Spinal cord (tissue), 10 donors: Measurements from ENCODE around the gene ARFGEF2. TPM values are rescaled to one million over a fixed set of nuclear protein-coding genes. Genes with fewer than 3 reads are reported as not detected.
A peak's percentile ranks its signal among the peaks of the same experiment; 100 is the strongest.

ENCODE experiments used
- DNase-seq, 6 donors: peaks; one replicate each; pipeline versions ENCODE4 v3.0.0 to v3.0.0-alpha.2; 2013 to 2015; ENCODE audit warnings: low spot score in 6 of 6, low read depth in 4 of 6
- H3K27ac ChIP-seq: one replicate; pipeline ENCODE4 v1.5.1; 2013; ENCODE audit warnings: low read depth, low read length, control low read depth
- H3K27me3 ChIP-seq: one replicate; pipeline ENCODE4 v1.6.1; 2013; ENCODE audit warnings: low read length; ENCODE audit not compliant: control insufficient read depth, insufficient read depth
- H3K36me3 ChIP-seq: one replicate; pipeline ENCODE4 v1.6.1; 2013; ENCODE audit warnings: low read length; ENCODE audit not compliant: control insufficient read depth, insufficient read depth
- H3K4me1 ChIP-seq: one replicate; pipeline ENCODE4 v1.6.1; 2013; ENCODE audit warnings: low read length; ENCODE audit not compliant: control insufficient read depth, insufficient read depth
- H3K4me3 ChIP-seq: one replicate; pipeline ENCODE4 v1.5.1; 2013; ENCODE audit warnings: low read depth, low read length, control low read depth
- H3K9me3 ChIP-seq: one replicate; pipeline ENCODE4 v1.6.1; 2013; ENCODE audit warnings: low read length; ENCODE audit not compliant: control insufficient read depth, insufficient read depth
- WGBS: methylation state at CpG from one replicate; pipeline ENCODE4 v1.1.5; 2013; ENCODE audit warnings: missing lambda C conversion rate; ENCODE audit not compliant: insufficient coverage; 5-methylcytosine and 5-hydroxymethylcytosine counted together
- polyA plus RNA-seq, 2 donors: library from polyadenylated mRNA; unstranded; fragments of 120-200 nt; gene quantifications; one replicate each; pipeline ENCODE4 v1.2.1, GENCODE V29; 2013; ENCODE audit not compliant: insufficient read length in 2 of 2
- total RNA-seq, 2 donors: library from RNA; depleted of rRNA in 1 of 2; stranded (reverse); fragments of 120-200 nt in 1 of 2; fragments of >200 nt in 1 of 2; gene quantifications; one replicate each; pipeline versions ENCODE4 v1.2.3 to v1.2.4, GENCODE V29; 2013 to 2014
- donor health status: healthy.

The ARFGEF2 gene
- total and polyA plus RNA-seq, 4 donors, result 13.5 to 45.1 (median 20.4) TPM

- Histone ChIP-seq H3K36me3 (no peaks in the 10 kb centered on the region), H3K9me3 (no peaks in the 10 kb centered on the region), H3K4me1 (peaks cover 21% of the 10 kb centered on the region), H3K4me3 (no peak overlapping the region), H3K27ac (no peak overlapping the region), H3K27me3 (no peaks in the 10 kb centered on the region)
- DNase-seq, result no peak
- no CpG with 5 or more reads among the region's 3 CpGs for WGBS
These were observed 3.2 kb downstream of the ARFGEF2 start for GRCh38 chr20:48924756-48925109.

GRCh38 chr20:48926267-48926666, 4.8 kb downstream of the ARFGEF2 start:
- no peak overlapping the region for H3K27ac ChIP-seq
- DNase-seq, result no peak
- no peak overlapping the region for H3K4me3 ChIP-seq
- WGBS, result 100% methylated on average over 1 of the region's 3 CpGs
- no peaks in the 10 kb centered on the region for H3K36me3 ChIP-seq
- no peaks in the 10 kb centered on the region for H3K27me3 ChIP-seq
- H3K4me1 ChIP-seq, result peaks cover 15% of the 10 kb centered on the region
- no peaks in the 10 kb centered on the region for H3K9me3 ChIP-seq

- Histone ChIP-seq H3K4me1 (peaks cover 15% of the 10 kb centered on the region), H3K27me3 (no peaks in the 10 kb centered on the region), H3K4me3 (no peak overlapping the region), H3K9me3 (no peaks in the 10 kb centered on the region), H3K27ac (no peak overlapping the region), H3K36me3 (no peaks in the 10 kb centered on the region)
- 100% methylated on average over 1 of the region's 3 CpGs for WGBS
- no peak for DNase-seq
These were observed 5.3 kb downstream of the ARFGEF2 start for GRCh38 chr20:48926821-48927220.

GRCh38 chr20:48928832-48929725, 7.6 kb downstream of the ARFGEF2 start:
- DNase-seq, result peak in 3 of 6 donors; percentile 21 to 51 (median 27)
- no peaks in the 10 kb centered on the region for H3K9me3 ChIP-seq
- WGBS, result 92% methylated on average over 1 of the region's 3 CpGs
- no peak overlapping the region for H3K4me3 ChIP-seq
- H3K27ac ChIP-seq, result peak overlapping the region; percentile 18
- H3K36me3 ChIP-seq, result no peaks in the 10 kb centered on the region
- H3K27me3 ChIP-seq, result no peaks in the 10 kb centered on the region
- H3K4me1 ChIP-seq, result peaks cover 8% of the 10 kb centered on the region

- no peak for DNase-seq
- H3K9me3 ChIP-seq, result no peaks in the 10 kb centered on the region
- H3K4me3 ChIP-seq, result no peak overlapping the region
- no peaks in the 10 kb centered on the region for H3K36me3 ChIP-seq
- H3K4me1 ChIP-seq, result peaks cover 8% of the 10 kb centered on the region
- no peak overlapping the region for H3K27ac ChIP-seq
- no peaks in the 10 kb centered on the region for H3K27me3 ChIP-seq
- WGBS, result 79% methylated on average over 2 of the region's 6 CpGs
These were observed 8.5 kb downstream of the ARFGEF2 start for GRCh38 chr20:48930035-48930434.

GRCh38 chr20:48930878-48931277, 9.4 kb downstream of the ARFGEF2 start:
- WGBS, result 94% methylated on average over 7 of the region's 7 CpGs
- no peaks in the 10 kb centered on the region for H3K36me3 ChIP-seq
- no peaks in the 10 kb centered on the region for H3K9me3 ChIP-seq
- H3K4me1 ChIP-seq, result peaks cover 8% of the 10 kb centered on the region
- no peak overlapping the region for H3K27ac ChIP-seq
- no peak overlapping the region for H3K4me3 ChIP-seq
- no peaks in the 10 kb centered on the region for H3K27me3 ChIP-seq
- DNase-seq, result no peak

- Histone ChIP-seq H3K27me3 (no peaks in the 10 kb centered on the region), H3K4me1 (peaks cover 8% of the 10 kb centered on the region), H3K4me3 (no peak overlapping the region), H3K9me3 (no peaks in the 10 kb centered on the region), H3K36me3 (no peaks in the 10 kb centered on the region), H3K27ac (no peak overlapping the region)
- no peak for DNase-seq
- WGBS, result 96% methylated on average over 9 of the region's 9 CpGs
These were observed 10.2 kb downstream of the ARFGEF2 start for GRCh38 chr20:48931527-48932374.

GRCh38 chr20:48932375-48932941, 10.9 kb downstream of the ARFGEF2 start:
- H3K27me3 ChIP-seq, result no peaks in the 10 kb centered on the region
- no peak overlapping the region for H3K27ac ChIP-seq
- H3K9me3 ChIP-seq, result no peaks in the 10 kb centered on the region
- no peak for DNase-seq
- peaks cover 13% of the 10 kb centered on the region for H3K4me1 ChIP-seq
- H3K4me3 ChIP-seq, result no peak overlapping the region
- H3K36me3 ChIP-seq, result no peaks in the 10 kb centered on the region
- 90% methylated on average over 8 of the region's 8 CpGs for WGBS

- Histone ChIP-seq H3K9me3 (no peaks in the 10 kb centered on the region), H3K4me1 (peaks cover 10% of the 10 kb centered on the region), H3K27me3 (no peaks in the 10 kb centered on the region), H3K36me3 (no peaks in the 10 kb centered on the region), H3K4me3 (no peak overlapping the region), H3K27ac (no peak overlapping the region)
- WGBS, result 88% methylated on average over 9 of the region's 15 CpGs
- no peak for DNase-seq
These were observed 11.7 kb downstream of the ARFGEF2 start for GRCh38 chr20:48933017-48933766.
